ENCODE data around the gene MAPK4.

Gene MAPK4

GRCh38 chr18:50644807-50645206, 84.9 kb downstream of the MAPK4 start (continued):
- TF ChIP-seq ZNF518A (tag by site-specific recombination; conservative IDR thresholded peaks at IDR 0.05; ENCODE audit: low read depth): no peak
- TF ChIP-seq MYNN (tag by site-specific recombination; IDR thresholded peaks at IDR 0.05; ENCODE audit: borderline replicate concordance): no peak
- peak; percentile 85 for TF ChIP-seq ZFHX2 (tag by site-specific recombination; conservative IDR thresholded peaks at IDR 0.05)
- TF ChIP-seq ZNF138 (tag by site-specific recombination; IDR thresholded peaks at IDR 0.05; ENCODE audit: borderline replicate concordance): no peak
- no peak for TF ChIP-seq ZNF302 (tag by site-specific recombination; IDR thresholded peaks at IDR 0.05; ENCODE audit: low read depth)
- no peak for TF ChIP-seq ZNF292 (tag by site-specific recombination; IDR thresholded peaks at IDR 0.05; ENCODE audit: borderline replicate concordance, low read depth)
- no peak for TF ChIP-seq ZNF561 (tag by site-specific recombination; IDR thresholded peaks at IDR 0.05; ENCODE audit: borderline replicate concordance)
- TF ChIP-seq ZNF10 (tag by site-specific recombination; IDR thresholded peaks at IDR 0.05): no peak
- TF ChIP-seq ZBTB1 (tag by site-specific recombination; IDR thresholded peaks at IDR 0.05): no peak
- TF ChIP-seq PRDM10 (tag by site-specific recombination; IDR thresholded peaks at IDR 0.05): no peak
- TF ChIP-seq YY2 (tag by site-specific recombination; IDR thresholded peaks at IDR 0.05): 0 out of 2 replicates have a peak, but pooled peaks have one; percentile 27
- no peak for TF ChIP-seq ZFP37 (tag by site-specific recombination; IDR thresholded peaks at IDR 0.05)
- peak; percentile 53 for TF ChIP-seq EGR2 (tag by site-specific recombination; IDR thresholded peaks at IDR 0.05; ENCODE audit: low read depth)
- no peak for TF ChIP-seq ZNF747 (tag by site-specific recombination; IDR thresholded peaks at IDR 0.05)
- TF ChIP-seq CTCF (tag by site-specific recombination; IDR thresholded peaks at IDR 0.05): peak; percentile 64
- TF ChIP-seq GFI1B (tag by site-specific recombination; IDR thresholded peaks at IDR 0.05): no peak
- TF ChIP-seq ATF2 (tag by site-specific recombination; IDR thresholded peaks at IDR 0.05; ENCODE audit: low read depth): no peak
- no peak for TF ChIP-seq HOXD13 (CRISPR knock-in tag; IDR thresholded peaks at IDR 0.05; ENCODE audit: borderline replicate concordance)
- TF ChIP-seq GLI2 (tag by site-specific recombination; IDR thresholded peaks at IDR 0.05; ENCODE audit: borderline replicate concordance, low read depth): no peak
- no peak for TF ChIP-seq ZNF664 (tag by site-specific recombination; IDR thresholded peaks at IDR 0.05)
- TF ChIP-seq ZNF580 (tag by site-specific recombination; IDR thresholded peaks at IDR 0.05): no peak
- TF ChIP-seq ZNF341 (tag by site-specific recombination; IDR thresholded peaks at IDR 0.05; ENCODE audit: low read depth): peak; percentile 47; the same call in 1 of the 2 replicates
- TF ChIP-seq YY1 (tag by site-specific recombination; IDR thresholded peaks at IDR 0.05): no peak
- TF ChIP-seq ZNF19 (tag by site-specific recombination; IDR thresholded peaks at IDR 0.05; ENCODE audit: low read depth): no peak
- peak; percentile 85 for TF ChIP-seq PRDM1 (tag by site-specific recombination; IDR thresholded peaks at IDR 0.05)
- TF ChIP-seq ZNF280C (tag by site-specific recombination; IDR thresholded peaks at IDR 0.05): no peak
- TF ChIP-seq ZFP3 (tag by site-specific recombination; IDR thresholded peaks at IDR 0.05; ENCODE audit: low read depth): no peak

All from HEK293 (cell line).